ENCODE measurements around the gene NAP1L3.

DNA sequence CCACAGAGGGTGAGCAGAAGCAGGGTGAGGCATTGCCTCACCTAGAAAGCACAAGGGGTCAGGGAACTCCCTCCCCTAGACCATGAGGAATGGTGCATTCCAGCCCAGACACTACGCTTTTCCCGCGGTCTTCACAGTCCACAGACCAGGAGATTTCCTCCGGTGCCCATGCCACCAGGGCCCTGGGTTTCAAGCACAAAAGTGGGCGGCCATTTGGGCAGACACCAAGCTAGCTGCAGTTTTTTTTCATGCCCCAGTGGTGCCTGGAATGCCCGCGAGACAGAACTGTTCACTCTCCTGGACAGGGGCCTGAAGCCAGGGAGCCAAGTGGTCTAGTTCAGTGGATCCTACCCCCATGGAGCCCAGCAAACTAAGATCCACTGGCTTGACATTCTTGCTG is 12.8 kb downstream of the NAP1L3 start:
- TF ChIP-seq EZH2 (IDR thresholded peaks at IDR 0.05; ENCODE audit: low read length, unreplicated experiment): no peak
- TF ChIP-seq, protein P1, sequence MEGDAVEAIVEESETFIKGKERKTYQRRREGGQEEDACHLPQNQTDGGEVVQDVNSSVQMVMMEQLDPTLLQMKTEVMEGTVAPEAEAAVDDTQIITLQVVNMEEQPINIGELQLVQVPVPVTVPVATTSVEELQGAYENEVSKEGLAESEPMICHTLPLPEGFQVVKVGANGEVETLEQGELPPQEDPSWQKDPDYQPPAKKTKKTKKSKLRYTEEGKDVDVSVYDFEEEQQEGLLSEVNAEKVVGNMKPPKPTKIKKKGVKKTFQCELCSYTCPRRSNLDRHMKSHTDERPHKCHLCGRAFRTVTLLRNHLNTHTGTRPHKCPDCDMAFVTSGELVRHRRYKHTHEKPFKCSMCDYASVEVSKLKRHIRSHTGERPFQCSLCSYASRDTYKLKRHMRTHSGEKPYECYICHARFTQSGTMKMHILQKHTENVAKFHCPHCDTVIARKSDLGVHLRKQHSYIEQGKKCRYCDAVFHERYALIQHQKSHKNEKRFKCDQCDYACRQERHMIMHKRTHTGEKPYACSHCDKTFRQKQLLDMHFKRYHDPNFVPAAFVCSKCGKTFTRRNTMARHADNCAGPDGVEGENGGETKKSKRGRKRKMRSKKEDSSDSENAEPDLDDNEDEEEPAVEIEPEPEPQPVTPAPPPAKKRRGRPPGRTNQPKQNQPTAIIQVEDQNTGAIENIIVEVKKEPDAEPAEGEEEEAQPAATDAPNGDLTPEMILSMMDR (conservative IDR thresholded peaks at IDR 0.05; ENCODE audit: low read depth, low read length): no peak
- TF ChIP-seq EZH2phosphoT487 (IDR thresholded peaks at IDR 0.05; ENCODE audit: borderline replicate concordance, low read length): no peak

Data from PC-3 (cell line).